CD4-positive, alpha-beta memory T cell (primary cell): ENCODE results near the gene NYAP2. TPM values are rescaled to one million over a fixed set of nuclear protein-coding genes. Genes with fewer than 3 reads are reported as not detected.

Experiments
- CTCF ChIA-PET: fragments of 350-600 bp; sonication (Branson Sonifier 250); formaldehyde crosslinking; loops from one replicate; lab custom pipeline; 2021; ENCODE audit warnings: inconsistent platforms; ENCODE audit not compliant: partially characterized antibody; lab: Charles Lee
- POLR2A ChIA-PET: fragments of 350-600 bp; sonication (Branson Sonifier 250); formaldehyde crosslinking; loops from one replicate; lab custom pipeline; 2021; ENCODE audit not compliant: partially characterized antibody; lab: Charles Lee
- DNase-seq, 5 donors: peaks; one replicate each; pipeline versions ENCODE4 v3.0.0 to v3.0.0-alpha.2; 2020 to 2022; ENCODE audit warnings: mixed read lengths in 1 of 5
- H3K27ac ChIP-seq: one replicate; pipeline ENCODE4 v1.7.0; 2013; ENCODE audit warnings: low read depth, low read length
- H3K27me3 ChIP-seq: 2 replicates; pipeline ENCODE4 v1.7.0; 2013; ENCODE audit warnings: mild to moderate bottlenecking, low read length, moderate library complexity; ENCODE audit not compliant: insufficient read depth
- H3K36me3 ChIP-seq: 2 replicates; pipeline ENCODE4 v1.7.0; 2013; ENCODE audit warnings: mild to moderate bottlenecking, low read length, moderate library complexity; ENCODE audit not compliant: insufficient read depth
- H3K4me1 ChIP-seq: 2 replicates; pipeline ENCODE4 v1.7.0; 2013; ENCODE audit warnings: mild to moderate bottlenecking, low read length, moderate library complexity; ENCODE audit not compliant: insufficient read depth
- H3K4me3 ChIP-seq, 2 donors: one replicate each; pipeline ENCODE4 v1.7.0; 2013; ENCODE audit warnings: low read length in 2 of 2, mild to moderate bottlenecking in 1 of 2
- H3K9me3 ChIP-seq, 2 donors: one replicate each; pipeline ENCODE4 v1.7.0; 2013; ENCODE audit warnings: low read length in 2 of 2, control low read depth in 1 of 2; ENCODE audit not compliant: control insufficient read depth in 1 of 2
- H3K27ac Mint-ChIP-seq, 7 donors: one replicate each; pipeline ENCODE4 v1.8.0; 2020 to 2021; ENCODE audit warnings: mixed read lengths in 7 of 7, mild to moderate bottlenecking in 6 of 7, inconsistent platforms in 3 of 7, moderate library complexity in 3 of 7
- H3K27me3 Mint-ChIP-seq, 2 donors: one replicate each; pipeline ENCODE4 v1.8.0; 2020 to 2021; ENCODE audit warnings: mixed read lengths in 2 of 2
- H3K36me3 Mint-ChIP-seq, 2 donors: one replicate each; pipeline ENCODE4 v1.8.0; 2020 to 2021; ENCODE audit warnings: mixed read lengths in 2 of 2, inconsistent platforms in 1 of 2, mild to moderate bottlenecking in 1 of 2
- H3K4me1 Mint-ChIP-seq, 4 donors: one replicate each; pipeline ENCODE4 v1.8.0; 2020 to 2021; ENCODE audit warnings: mixed read lengths in 4 of 4, mild to moderate bottlenecking in 1 of 4
- H3K4me3 Mint-ChIP-seq, 8 donors: one replicate each; pipeline ENCODE4 v1.8.0; 2020 to 2021; ENCODE audit warnings: mixed read lengths in 8 of 8, mild to moderate bottlenecking in 7 of 8, moderate library complexity in 6 of 8, inconsistent platforms in 3 of 8
- H3K9me3 Mint-ChIP-seq, 8 donors: one replicate each; pipeline ENCODE4 v1.8.0; 2020 to 2021; ENCODE audit warnings: mixed read lengths in 8 of 8, mild to moderate bottlenecking in 5 of 8, inconsistent platforms in 3 of 8, moderate library complexity in 1 of 8
- intact Hi-C: fragments of 100-400 bp; cut with micrococcal nuclease; formaldehyde crosslinking; loops from one replicate; pipeline ENCODE4 v1.15.1; 2023
- polyA plus RNA-seq, 2 donors: library from polyadenylated mRNA; unstranded; fragments of 300-500 nt; fragmentation: Illumina TruSeq; gene quantifications; one replicate each; pipeline ENCODE4 v1.2.3, GENCODE V29; 2021
- total RNA-seq, 2 experiments: library from RNA; stranded (reverse); gene quantifications; one replicate each; pipeline ENCODE4 v1.2.3, GENCODE V29; 2021

The NYAP2 gene
- total and polyA plus RNA-seq, 4 experiments from 2014 or later, result 0.06 TPM; not detected in 3

DNA sequence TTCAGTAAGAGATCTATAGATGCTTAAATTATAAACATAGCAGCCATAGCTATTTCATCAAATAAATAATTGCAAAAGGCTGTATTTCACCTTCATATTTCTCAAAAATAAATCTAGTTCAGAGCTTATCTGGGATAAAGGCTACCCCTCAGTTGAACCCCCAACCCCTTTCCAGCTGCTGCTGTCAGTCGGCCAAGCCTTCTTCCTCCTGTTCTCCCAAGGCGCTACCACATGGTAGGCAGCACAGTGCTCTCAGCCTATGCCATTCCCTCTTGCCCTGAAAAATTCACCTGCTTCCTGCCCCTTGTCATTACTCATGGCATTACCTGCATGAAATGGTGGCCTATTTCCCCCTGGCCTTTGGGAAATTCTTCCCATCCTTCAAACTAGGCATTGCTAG is 136.5 kb downstream of the NYAP2 start:
- Mint-ChIP-seq H3K27ac (no peak overlapping the region), H3K36me3 (no peaks in the 10 kb centered on the region), H3K9me3 (peaks cover 0 to 10% (median 0%) of the 10 kb centered on the region in 8 donors), H3K27me3 (peaks cover 0 to 3% of the 10 kb centered on the region in 2 donors), H3K4me3 (no peak overlapping the region), H3K4me1 (no peaks in the 10 kb centered on the region)
- no peaks in the 10 kb centered on the region for H3K36me3 ChIP-seq
- no peak overlapping the region for H3K27ac ChIP-seq
- ChIA-PET POLR2A (no interaction called here), CTCF (no interaction called here)
- no peaks in the 10 kb centered on the region for H3K4me1 ChIP-seq
- H3K9me3 ChIP-seq, result no peaks in the 10 kb centered on the region
- no peaks in the 10 kb centered on the region for H3K27me3 ChIP-seq
- intact Hi-C loops, result no loop called here
- no peak overlapping the region for H3K4me3 ChIP-seq
- DNase-seq, result no peak

DNA sequence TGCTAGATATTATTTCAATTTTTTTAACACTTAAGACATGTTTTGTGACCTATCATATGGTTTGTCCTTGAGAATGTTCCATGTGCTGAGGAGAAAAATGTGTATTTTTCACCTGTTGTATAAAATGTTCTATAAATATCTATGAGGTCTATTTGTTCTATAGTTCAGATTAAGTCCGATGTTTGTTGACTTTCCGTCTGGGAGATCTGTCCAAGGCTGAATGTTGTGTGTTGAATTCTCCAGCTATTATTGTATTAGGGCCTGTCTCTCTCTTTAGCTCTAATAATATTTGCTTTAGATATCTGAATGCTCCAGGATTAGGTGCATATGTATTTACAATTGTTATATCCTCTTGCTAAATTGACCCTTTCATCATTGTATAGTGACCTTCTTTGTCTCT is 144.1 kb downstream of the NYAP2 start:
- intact Hi-C loops, result no loop called here
- POLR2A ChIA-PET, result no interaction called here
- Histone ChIP-seq H3K27ac (no peak overlapping the region), H3K36me3 (no peaks in the 10 kb centered on the region), H3K27me3 (no peaks in the 10 kb centered on the region), H3K9me3 (no peaks in the 10 kb centered on the region), H3K4me1 (no peaks in the 10 kb centered on the region), H3K4me3 (no peak overlapping the region)
- no peaks in the 10 kb centered on the region for H3K36me3 Mint-ChIP-seq
- no peaks in the 10 kb centered on the region for H3K4me1 Mint-ChIP-seq
- no peak overlapping the region for H3K4me3 Mint-ChIP-seq
- peaks cover 0 to 10% (median 2%) of the 10 kb centered on the region in 8 donors for H3K9me3 Mint-ChIP-seq
- CTCF ChIA-PET, result no interaction called here
- H3K27ac Mint-ChIP-seq, result no peak overlapping the region
- DNase-seq, result no peak
- peaks cover 6 to 10% of the 10 kb centered on the region in 2 donors for H3K27me3 Mint-ChIP-seq

DNA sequence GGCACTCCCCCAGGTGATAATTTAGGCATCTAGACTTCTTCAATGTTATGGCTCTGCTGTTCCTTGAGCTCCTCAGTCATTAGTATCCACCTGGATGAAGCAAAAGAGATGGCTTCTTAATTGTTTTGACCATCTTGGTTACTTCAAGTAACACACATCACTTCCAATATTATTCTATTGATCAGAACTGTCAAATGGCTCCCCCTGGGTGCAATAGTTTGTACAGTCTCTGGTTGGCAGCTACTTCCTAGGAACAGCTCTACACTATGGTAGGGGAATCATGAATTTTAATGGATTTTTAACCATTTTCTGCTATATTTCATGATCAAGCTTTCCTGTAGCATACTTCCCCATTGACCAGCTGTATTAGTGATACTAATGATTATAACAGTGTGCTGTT is 157.0 kb downstream of the NYAP2 start:
- no peaks in the 10 kb centered on the region for H3K27me3 ChIP-seq
- intact Hi-C loops, result no loop called here
- H3K4me1 ChIP-seq, result no peaks in the 10 kb centered on the region
- DNase-seq, result no peak
- ChIA-PET POLR2A (no interaction called here), CTCF (no interaction called here)
- no peaks in the 10 kb centered on the region for H3K36me3 Mint-ChIP-seq
- no peak overlapping the region for H3K4me3 Mint-ChIP-seq
- H3K27ac ChIP-seq, result no peak overlapping the region
- no peaks in the 10 kb centered on the region for H3K4me1 Mint-ChIP-seq
- peaks cover 9 to 20% of the 10 kb centered on the region in 2 donors for H3K27me3 Mint-ChIP-seq
- no peak overlapping the region for H3K27ac Mint-ChIP-seq
- no peaks in the 10 kb centered on the region for H3K9me3 ChIP-seq
- no peaks in the 10 kb centered on the region for H3K9me3 Mint-ChIP-seq
- H3K36me3 ChIP-seq, result no peaks in the 10 kb centered on the region
- H3K4me3 ChIP-seq, result no peak overlapping the region

DNA sequence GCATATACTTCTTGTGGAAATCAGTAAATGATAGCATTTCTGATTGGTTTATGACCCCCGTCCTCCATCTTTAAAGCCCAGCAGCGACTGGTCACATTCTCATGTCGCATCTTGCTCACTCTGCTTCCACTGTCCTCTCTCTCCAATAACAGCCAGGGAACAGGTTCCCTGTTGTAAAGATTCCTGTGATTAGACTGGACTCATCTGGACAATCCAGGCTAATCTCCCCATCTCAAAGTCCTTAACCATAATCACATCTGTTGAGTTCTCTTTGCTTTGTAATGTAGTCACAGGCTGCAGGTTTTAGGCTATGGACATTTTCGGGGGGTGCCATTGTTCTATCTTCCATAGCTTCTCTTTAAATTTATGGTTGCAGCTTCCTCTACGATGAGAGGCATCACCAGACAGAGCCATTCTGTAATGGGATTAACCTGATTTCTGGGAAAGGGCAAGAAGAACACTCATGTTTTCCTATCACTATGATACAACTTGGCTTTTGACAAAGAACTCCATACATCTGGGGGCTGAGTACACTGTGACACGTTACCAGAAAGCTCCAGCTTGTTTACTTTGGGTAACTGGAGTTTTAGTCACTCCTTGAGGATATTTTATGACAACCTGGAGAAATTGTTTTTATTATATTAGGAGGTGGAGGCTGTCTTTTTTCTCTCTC is 159.0 kb downstream of the NYAP2 start:
- Histone ChIP-seq H3K36me3 (no peaks in the 10 kb centered on the region), H3K27ac (no peak overlapping the region), H3K4me1 (no peaks in the 10 kb centered on the region), H3K27me3 (no peaks in the 10 kb centered on the region), H3K9me3 (no peaks in the 10 kb centered on the region), H3K4me3 (no peak overlapping the region)
- H3K36me3 Mint-ChIP-seq, result no peaks in the 10 kb centered on the region
- H3K9me3 Mint-ChIP-seq, result no peaks in the 10 kb centered on the region
- H3K27me3 Mint-ChIP-seq, result peaks cover 17 to 20% of the 10 kb centered on the region in 2 donors
- no peak overlapping the region for H3K4me3 Mint-ChIP-seq
- H3K4me1 Mint-ChIP-seq, result no peaks in the 10 kb centered on the region
- no peak overlapping the region for H3K27ac Mint-ChIP-seq
- no peak for DNase-seq
- CTCF ChIA-PET, result no interaction called here
- intact Hi-C loops, result no loop called here
- POLR2A ChIA-PET, result no interaction called here

DNA sequence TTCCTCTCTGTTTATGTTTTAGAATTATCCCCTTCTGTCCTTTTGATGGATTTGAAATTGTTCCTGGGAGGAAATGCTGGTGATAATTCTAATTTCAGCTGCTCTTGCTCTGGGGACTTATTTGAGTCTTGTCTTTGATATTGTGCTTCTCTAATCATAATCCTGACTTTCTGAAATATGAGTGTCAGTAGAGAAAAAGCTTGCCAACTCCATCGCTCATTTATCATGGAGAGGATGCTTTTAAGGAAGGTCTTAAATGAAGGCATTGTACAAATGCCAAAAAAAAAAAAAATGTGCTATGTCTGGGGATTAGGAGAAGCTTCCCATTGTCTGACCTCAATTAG is 159.5 kb downstream of the NYAP2 start:
- Mint-ChIP-seq H3K27ac (no peak overlapping the region), H3K4me1 (no peaks in the 10 kb centered on the region), H3K9me3 (no peaks in the 10 kb centered on the region), H3K27me3 (peaks cover 17 to 20% of the 10 kb centered on the region in 2 donors), H3K36me3 (no peaks in the 10 kb centered on the region), H3K4me3 (no peak overlapping the region)
- Histone ChIP-seq H3K27me3 (no peaks in the 10 kb centered on the region), H3K27ac (no peak overlapping the region), H3K9me3 (no peaks in the 10 kb centered on the region), H3K4me1 (no peaks in the 10 kb centered on the region), H3K36me3 (no peaks in the 10 kb centered on the region), H3K4me3 (no peak overlapping the region)
- intact Hi-C loops, result no loop called here
- CTCF ChIA-PET, result no interaction called here
- no peak for DNase-seq
- POLR2A ChIA-PET, result no interaction called here

DNA sequence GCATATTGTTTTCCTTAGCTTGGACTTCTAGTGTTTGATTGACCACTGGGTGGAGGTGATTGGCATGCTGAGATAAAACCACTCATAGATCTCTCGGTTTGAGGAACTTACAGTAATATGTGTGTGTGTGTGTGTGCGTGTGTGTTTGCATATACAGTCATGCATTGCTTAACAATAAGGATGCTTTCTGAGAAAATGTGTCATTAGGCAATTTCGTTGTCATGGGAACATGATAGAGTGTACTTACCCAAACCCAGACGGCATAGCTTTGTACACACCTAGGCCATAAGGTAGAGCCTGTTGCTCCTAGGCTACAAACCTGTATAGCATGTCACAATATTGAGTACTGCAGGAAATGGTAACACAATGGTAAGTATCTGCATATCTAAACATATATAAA is 167.3 kb downstream of the NYAP2 start:
- Mint-ChIP-seq H3K36me3 (no peaks in the 10 kb centered on the region), H3K27ac (no peak overlapping the region), H3K27me3 (peaks cover 3 to 10% of the 10 kb centered on the region in 2 donors), H3K4me3 (no peak overlapping the region), H3K4me1 (no peaks in the 10 kb centered on the region), H3K9me3 (peaks cover 0 to 6% (median 1%) of the 10 kb centered on the region in 8 donors)
- H3K27me3 ChIP-seq, result no peaks in the 10 kb centered on the region
- no peaks in the 10 kb centered on the region for H3K36me3 ChIP-seq
- H3K9me3 ChIP-seq, result no peaks in the 10 kb centered on the region
- no peak overlapping the region for H3K4me3 ChIP-seq
- H3K27ac ChIP-seq, result no peak overlapping the region
- no peak for DNase-seq
- intact Hi-C loops, result no loop called here
- ChIA-PET CTCF (no interaction called here), POLR2A (no interaction called here)
- no peaks in the 10 kb centered on the region for H3K4me1 ChIP-seq

DNA sequence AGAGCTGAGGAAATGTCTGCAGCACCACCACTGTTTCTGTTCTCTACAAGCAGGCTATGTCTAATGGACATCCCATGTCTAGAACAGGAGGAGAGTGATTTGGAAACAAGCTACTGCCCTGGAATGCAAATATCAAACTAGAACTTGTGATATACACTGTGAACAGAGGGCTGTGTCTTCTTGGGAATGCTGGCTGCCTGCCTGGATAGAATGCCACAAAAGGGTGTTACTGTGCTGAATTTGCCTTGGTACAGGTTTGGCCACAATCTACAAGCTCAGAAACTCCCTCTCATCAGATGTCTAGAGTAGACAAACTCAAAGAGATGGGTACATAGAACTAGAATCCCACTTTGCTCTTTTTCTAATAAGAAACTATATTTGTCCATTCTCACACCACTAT is 170.5 kb downstream of the NYAP2 start:
- no peak overlapping the region for H3K4me3 ChIP-seq
- no peaks in the 10 kb centered on the region for H3K36me3 ChIP-seq
- no peak for DNase-seq
- CTCF ChIA-PET, result no interaction called here
- no peaks in the 10 kb centered on the region for H3K4me1 ChIP-seq
- Mint-ChIP-seq H3K4me3 (no peak overlapping the region), H3K36me3 (no peaks in the 10 kb centered on the region), H3K4me1 (no peaks in the 10 kb centered on the region), H3K27me3 (peaks cover 6 to 9% of the 10 kb centered on the region in 2 donors), H3K9me3 (peaks cover 0 to 8% (median 3%) of the 10 kb centered on the region in 8 donors), H3K27ac (no peak overlapping the region)
- intact Hi-C loops, result no loop called here
- no peak overlapping the region for H3K27ac ChIP-seq
- no peaks in the 10 kb centered on the region for H3K9me3 ChIP-seq
- no peaks in the 10 kb centered on the region for H3K27me3 ChIP-seq
- POLR2A ChIA-PET, result no interaction called here
